CD14-positive monocyte (primary cell): ENCODE data around the gene CCNT2. TPM values are rescaled to one million over a fixed set of nuclear protein-coding genes. Genes with fewer than 3 reads are reported as not detected.
"Not testable (repeated sequence)": the region's sequence is repeated elsewhere in the genome, so short reads cannot be mapped to it uniquely, and the experiment has no call there.

Experiments
- DNase-seq, 3 donors: peaks; one replicate each; pipeline ENCODE4 v3.0.0-alpha.2; 2011 to 2022
- H2AFZ ChIP-seq: 2 replicates; pipeline ENCODE4 v1.6.0; 2012; ENCODE audit warnings: mild to moderate bottlenecking, low read depth, low read length, inconsistent platforms; ENCODE audit not compliant: insufficient read depth, poor library complexity, severe bottlenecking
- H3K27ac ChIP-seq, 2 donors: 1 replicate in 1 of 2; 2 replicates in 1 of 2; pipeline ENCODE4 v1.5.1; 2012 to 2013; ENCODE audit warnings: low read length in 2 of 2, control low read depth in 1 of 2, inconsistent platforms in 1 of 2, low read depth in 1 of 2, mild to moderate bottlenecking in 1 of 2
- H3K27me3 ChIP-seq, 2 donors: one replicate each; pipeline versions ENCODE4 v1.6.0 to v1.6.1; 2011 to 2013; ENCODE audit warnings: low read length in 2 of 2; ENCODE audit not compliant: control insufficient read depth in 2 of 2, insufficient read depth in 2 of 2
- H3K36me3 ChIP-seq, 2 donors: replicated peaks in 1 of 2; 1 replicate in 1 of 2; 2 replicates in 1 of 2; pipeline versions ENCODE4 v1.5.1 to v1.6.1; 2012 to 2013; ENCODE audit warnings: low read length in 2 of 2, control low read depth in 1 of 2, inconsistent platforms in 1 of 2, mild to moderate bottlenecking in 1 of 2; ENCODE audit not compliant: insufficient read depth in 2 of 2, control insufficient read depth in 1 of 2
- H3K4me1 ChIP-seq, 2 donors: 1 replicate in 1 of 2; 2 replicates in 1 of 2; pipeline versions ENCODE4 v1.5.1 to v1.6.1; 2012 to 2013; ENCODE audit warnings: low read length in 2 of 2, control low read depth in 1 of 2, inconsistent platforms in 1 of 2, mild to moderate bottlenecking in 1 of 2, moderate library complexity in 1 of 2; ENCODE audit not compliant: insufficient read depth in 2 of 2, control insufficient read depth in 1 of 2
- H3K4me2 ChIP-seq: replicated peaks from 2 replicates; pipeline ENCODE3; 2012; ENCODE audit warnings: low read length, moderate library complexity, mild to moderate bottlenecking; ENCODE audit not compliant: poor library complexity, severe bottlenecking; ENCODE audit errors: extremely low read depth
- H3K4me3 ChIP-seq, 3 experiments: fragments of 200-600 bp in 1 of 3; sonication (generic) in 1 of 3; replicated peaks in 1 of 3; 1 replicate in 2 of 3; 2 replicates in 1 of 3; pipeline ENCODE4 v1.5.1; 2011 to 2013; ENCODE audit warnings: low read length in 3 of 3, mild to moderate bottlenecking in 3 of 3, control low read depth in 2 of 3, low read depth in 2 of 3, inconsistent platforms in 1 of 3, moderate library complexity in 1 of 3
- H3K79me2 ChIP-seq: 2 replicates; pipeline ENCODE4 v1.6.0; 2012; ENCODE audit warnings: mild to moderate bottlenecking, control low read depth, inconsistent platforms, low read length, moderate library complexity; ENCODE audit not compliant: insufficient read depth
- H3K9ac ChIP-seq: 2 replicates; pipeline ENCODE4 v1.6.0; 2017; ENCODE audit warnings: low read length, mild to moderate bottlenecking; ENCODE audit not compliant: insufficient read depth, poor library complexity, severe bottlenecking
- H3K9me3 ChIP-seq, 2 donors: replicated peaks in 1 of 2; 1 replicate in 1 of 2; 2 replicates in 1 of 2; pipeline versions ENCODE4 v1.5.1 to v1.6.1; 2012 to 2013; ENCODE audit warnings: low read length in 2 of 2, control low read depth in 1 of 2; ENCODE audit not compliant: control insufficient read depth in 1 of 2, insufficient read depth in 1 of 2
- H4K20me1 ChIP-seq: 2 replicates; pipeline ENCODE4 v1.6.0; 2012; ENCODE audit warnings: mild to moderate bottlenecking, low read length, control low read depth, moderate library complexity; ENCODE audit not compliant: insufficient read depth
- H3K27ac Mint-ChIP-seq, 7 donors: one replicate each; pipeline ENCODE4 v1.8.0; 2020; ENCODE audit warnings: mild to moderate bottlenecking in 7 of 7, mixed read lengths in 7 of 7, moderate library complexity in 6 of 7, inconsistent platforms in 2 of 7
- H3K27me3 Mint-ChIP-seq, 3 donors: one replicate each; pipeline ENCODE4 v1.8.0; 2021 to 2022; ENCODE audit warnings: low read depth in 3 of 3, mild to moderate bottlenecking in 3 of 3, mixed read lengths in 3 of 3, moderate library complexity in 3 of 3, inconsistent platforms in 1 of 3
- H3K36me3 Mint-ChIP-seq, 2 donors: one replicate each; pipeline ENCODE4 v1.8.0; 2020; ENCODE audit warnings: mixed read lengths in 2 of 2, inconsistent platforms in 1 of 2, mild to moderate bottlenecking in 1 of 2
- H3K4me1 Mint-ChIP-seq: one replicate; pipeline ENCODE4 v1.8.0; 2020; ENCODE audit warnings: mild to moderate bottlenecking, mixed read lengths
- H3K4me3 Mint-ChIP-seq, 2 donors: one replicate each; pipeline ENCODE4 v1.8.0; 2020; ENCODE audit warnings: mild to moderate bottlenecking in 2 of 2, mixed read lengths in 2 of 2, moderate library complexity in 1 of 2
- H3K9me3 Mint-ChIP-seq, 7 donors: one replicate each; pipeline ENCODE4 v1.8.0; 2020 to 2022; ENCODE audit warnings: mixed read lengths in 7 of 7, mild to moderate bottlenecking in 6 of 7, moderate library complexity in 6 of 7, inconsistent platforms in 2 of 7
- WGBS: methylation state at CpG from one replicate; pipeline ENCODE4 v1.1.5; 2013; ENCODE audit warnings: missing lambda C conversion rate; ENCODE audit not compliant: insufficient coverage; 5-methylcytosine and 5-hydroxymethylcytosine counted together
- intact Hi-C, 2 donors: fragments of 100-400 bp; cut with micrococcal nuclease; formaldehyde crosslinking; loops; one replicate each; pipeline versions ENCODE4 v1.15.0 to v1.15.1; 2023
- polyA plus RNA-seq, 3 donors: library from polyadenylated mRNA; depleted of rRNA in 1 of 3; unstranded in 2 of 3; stranded (reverse) in 1 of 3; fragments of 300-500 nt in 2 of 3; fragments of >200 nt in 1 of 3; fragmentation: Illumina TruSeq in 2 of 3; gene quantifications; 1 replicate in 2 of 3; 2 replicates in 1 of 3; pipeline ENCODE4 v1.2.3, GENCODE V29; 2012 to 2021
- TF ChIP-seq, protein P1 (sequence below): fragments of 200-600 bp; IDR thresholded peaks from one replicate; pipeline ENCODE4 v1.8.0; 2022; ENCODE audit warnings: antibody characterized with exemption, mild to moderate bottlenecking

CCNT2 gene
- polyA plus RNA-seq, 3 donors = 8.3 to 20.5 (median 12.2) TPM

DNA sequence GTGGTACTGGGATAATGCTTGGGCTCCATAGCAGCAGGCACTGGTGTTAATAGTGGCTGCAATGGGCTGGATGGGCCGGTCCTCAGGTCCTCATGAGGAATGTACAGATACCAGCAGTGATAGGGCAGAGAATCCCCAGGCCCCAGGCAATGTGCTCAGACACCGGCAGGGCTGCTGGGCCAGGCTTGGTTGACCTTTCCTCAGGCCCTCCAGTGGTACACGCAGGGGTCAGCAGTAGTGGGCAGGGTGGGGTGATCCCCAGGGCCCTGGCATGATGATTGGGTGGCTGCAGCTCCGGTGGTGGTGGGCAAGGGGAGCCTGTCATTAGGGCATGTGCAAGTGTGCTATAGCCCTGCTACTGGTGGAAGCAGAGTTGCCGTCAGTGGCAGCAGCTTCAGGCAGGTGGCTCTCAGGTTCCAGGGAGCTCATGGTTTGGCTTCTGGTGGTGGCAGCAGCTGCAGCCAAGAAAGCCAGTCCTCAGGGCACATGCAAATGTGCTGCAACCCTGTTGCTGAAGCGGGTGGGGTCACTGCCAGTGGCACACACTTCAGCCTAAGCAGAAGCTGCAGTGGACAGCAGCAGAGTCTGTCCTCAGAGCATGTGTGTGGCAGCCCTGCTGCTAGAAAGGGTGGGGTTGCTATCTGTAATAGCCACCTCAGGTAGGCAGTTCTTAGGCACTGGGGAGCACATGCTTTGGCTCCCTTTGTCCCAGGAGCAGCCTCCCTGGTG is 56.8 kb downstream of the CCNT2 start:
- TF ChIP-seq, protein P1, sequence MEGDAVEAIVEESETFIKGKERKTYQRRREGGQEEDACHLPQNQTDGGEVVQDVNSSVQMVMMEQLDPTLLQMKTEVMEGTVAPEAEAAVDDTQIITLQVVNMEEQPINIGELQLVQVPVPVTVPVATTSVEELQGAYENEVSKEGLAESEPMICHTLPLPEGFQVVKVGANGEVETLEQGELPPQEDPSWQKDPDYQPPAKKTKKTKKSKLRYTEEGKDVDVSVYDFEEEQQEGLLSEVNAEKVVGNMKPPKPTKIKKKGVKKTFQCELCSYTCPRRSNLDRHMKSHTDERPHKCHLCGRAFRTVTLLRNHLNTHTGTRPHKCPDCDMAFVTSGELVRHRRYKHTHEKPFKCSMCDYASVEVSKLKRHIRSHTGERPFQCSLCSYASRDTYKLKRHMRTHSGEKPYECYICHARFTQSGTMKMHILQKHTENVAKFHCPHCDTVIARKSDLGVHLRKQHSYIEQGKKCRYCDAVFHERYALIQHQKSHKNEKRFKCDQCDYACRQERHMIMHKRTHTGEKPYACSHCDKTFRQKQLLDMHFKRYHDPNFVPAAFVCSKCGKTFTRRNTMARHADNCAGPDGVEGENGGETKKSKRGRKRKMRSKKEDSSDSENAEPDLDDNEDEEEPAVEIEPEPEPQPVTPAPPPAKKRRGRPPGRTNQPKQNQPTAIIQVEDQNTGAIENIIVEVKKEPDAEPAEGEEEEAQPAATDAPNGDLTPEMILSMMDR = no peak
- no peak for DNase-seq
- H2AFZ ChIP-seq = no peak overlapping the region
- peaks cover 21 to 41% (median 29%) of the 10 kb centered on the region in 7 donors for H3K9me3 Mint-ChIP-seq
- no peak overlapping the region for H3K4me3 Mint-ChIP-seq
- no peaks in the 10 kb centered on the region for H3K27me3 ChIP-seq
- H4K20me1 ChIP-seq = no peaks in the 10 kb centered on the region
- H3K27ac ChIP-seq = no peak overlapping the region
- H3K27ac Mint-ChIP-seq = no peak overlapping the region
- peaks cover 0 to 1% (median 0%) of the 10 kb centered on the region in 3 donors for H3K27me3 Mint-ChIP-seq
- no peak overlapping the region for H3K4me2 ChIP-seq
- no peaks in the 10 kb centered on the region for H3K79me2 ChIP-seq
- H3K4me1 ChIP-seq = no peaks in the 10 kb centered on the region
- no peak overlapping the region for H3K4me3 ChIP-seq
- peaks cover 16 to 21% of the 10 kb centered on the region in 2 donors for H3K9me3 ChIP-seq
- no peak overlapping the region for H3K9ac ChIP-seq
- H3K36me3 Mint-ChIP-seq = no peaks in the 10 kb centered on the region
- H3K4me1 Mint-ChIP-seq = peaks cover 3% of the 10 kb centered on the region
- no peaks in the 10 kb centered on the region for H3K36me3 ChIP-seq
- WGBS = 94% methylated on average over 5 of the region's 6 CpGs
- intact Hi-C loops = no loop called here

DNA sequence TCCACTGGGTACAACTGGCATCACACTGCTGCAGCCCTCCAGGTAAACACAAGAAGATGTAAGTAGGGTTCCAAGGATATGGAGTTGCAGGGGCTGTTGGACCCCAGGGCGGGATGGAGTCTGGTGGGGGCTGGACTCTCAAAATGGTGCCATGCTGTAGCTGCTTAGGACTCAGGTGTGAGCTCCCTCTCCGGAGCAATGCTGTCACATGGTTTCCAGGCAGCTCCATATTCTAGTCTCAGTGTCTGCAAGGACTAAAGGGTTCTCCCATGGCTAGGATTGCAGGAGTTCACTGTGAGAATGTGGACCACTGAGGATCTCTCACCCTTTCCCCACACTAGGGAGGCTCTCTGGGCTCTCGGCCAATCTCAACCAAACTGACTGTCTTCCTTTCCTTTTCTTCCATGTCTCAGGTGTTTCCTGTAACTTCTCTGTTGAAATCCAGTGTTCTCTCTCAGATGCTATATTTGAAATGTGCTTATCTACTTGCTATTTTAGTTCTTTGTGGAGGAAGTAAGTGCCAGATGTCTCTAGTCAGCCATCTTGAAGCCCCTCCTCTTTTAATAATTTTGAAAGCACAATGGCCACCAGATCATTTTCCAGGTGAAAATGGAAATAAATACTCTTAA is 57.6 kb downstream of the CCNT2 start:
- TF ChIP-seq, protein P1 = no peak
- no peaks in the 10 kb centered on the region for H3K36me3 Mint-ChIP-seq
- H3K4me3 ChIP-seq = no peak overlapping the region
- intact Hi-C loops = no loop called here
- H3K79me2 ChIP-seq = no peaks in the 10 kb centered on the region
- H3K27me3 Mint-ChIP-seq = peaks cover 0 to 1% (median 0%) of the 10 kb centered on the region in 3 donors
- 25% methylated on average over 2 of the region's 3 CpGs for WGBS
- H3K27ac ChIP-seq = no peak overlapping the region
- no peak for DNase-seq
- H4K20me1 ChIP-seq = no peaks in the 10 kb centered on the region
- H3K4me1 ChIP-seq = no peaks in the 10 kb centered on the region
- H3K4me3 Mint-ChIP-seq = no peak overlapping the region
- H3K4me1 Mint-ChIP-seq = peaks cover 3% of the 10 kb centered on the region
- peaks cover 18 to 35% (median 25%) of the 10 kb centered on the region in 7 donors for H3K9me3 Mint-ChIP-seq
- no peak overlapping the region for H3K27ac Mint-ChIP-seq
- H3K9me3 ChIP-seq = peaks cover 16 to 21% of the 10 kb centered on the region in 2 donors
- no peaks in the 10 kb centered on the region for H3K36me3 ChIP-seq
- H3K9ac ChIP-seq = no peak overlapping the region
- H3K27me3 ChIP-seq = no peaks in the 10 kb centered on the region
- no peak overlapping the region for H2AFZ ChIP-seq
- H3K4me2 ChIP-seq = no peak overlapping the region

DNA sequence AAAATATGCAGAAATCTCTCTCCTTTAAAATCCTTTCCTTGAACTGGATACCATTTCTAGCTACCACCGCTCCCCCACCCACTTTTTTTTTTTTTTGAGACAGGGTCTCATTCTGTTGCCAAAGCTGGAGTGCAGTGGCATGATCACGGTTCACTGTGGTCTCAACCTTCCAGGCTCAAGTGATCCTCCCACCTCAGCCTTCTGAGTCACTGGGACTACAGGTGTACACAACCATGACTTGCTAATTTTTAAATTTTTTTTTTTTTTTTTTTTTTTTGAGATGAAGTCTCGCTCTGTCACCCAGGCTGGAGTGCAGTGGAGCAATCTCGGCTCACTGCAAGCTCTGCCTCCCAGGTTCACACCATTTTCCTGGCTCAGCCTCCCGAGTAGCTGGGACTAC is 58.5 kb downstream of the CCNT2 start:
- intact Hi-C loops, H3K4me2 ChIP-seq, DNase-seq, H3K36me3 Mint-ChIP-seq, H3K27me3 ChIP-seq, H3K4me3 ChIP-seq, H2AFZ ChIP-seq, H3K4me3 Mint-ChIP-seq, H3K79me2 ChIP-seq, H3K27ac ChIP-seq, H4K20me1 ChIP-seq, H3K9ac ChIP-seq, H3K4me1 Mint-ChIP-seq, H3K27me3 Mint-ChIP-seq, H3K4me1 ChIP-seq, H3K27ac Mint-ChIP-seq, H3K36me3 ChIP-seq: not testable (repeated sequence)
- WGBS = 90% methylated on average over 2 of the region's 5 CpGs
- H3K9me3 ChIP-seq = peaks cover 16 to 21% of the 10 kb centered on the region in 2 donors
- H3K9me3 Mint-ChIP-seq = peaks cover 16 to 30% (median 21%) of the 10 kb centered on the region in 7 donors
